ENCODE results near the gene HNRNPL.

Gene HNRNPL

DNA sequence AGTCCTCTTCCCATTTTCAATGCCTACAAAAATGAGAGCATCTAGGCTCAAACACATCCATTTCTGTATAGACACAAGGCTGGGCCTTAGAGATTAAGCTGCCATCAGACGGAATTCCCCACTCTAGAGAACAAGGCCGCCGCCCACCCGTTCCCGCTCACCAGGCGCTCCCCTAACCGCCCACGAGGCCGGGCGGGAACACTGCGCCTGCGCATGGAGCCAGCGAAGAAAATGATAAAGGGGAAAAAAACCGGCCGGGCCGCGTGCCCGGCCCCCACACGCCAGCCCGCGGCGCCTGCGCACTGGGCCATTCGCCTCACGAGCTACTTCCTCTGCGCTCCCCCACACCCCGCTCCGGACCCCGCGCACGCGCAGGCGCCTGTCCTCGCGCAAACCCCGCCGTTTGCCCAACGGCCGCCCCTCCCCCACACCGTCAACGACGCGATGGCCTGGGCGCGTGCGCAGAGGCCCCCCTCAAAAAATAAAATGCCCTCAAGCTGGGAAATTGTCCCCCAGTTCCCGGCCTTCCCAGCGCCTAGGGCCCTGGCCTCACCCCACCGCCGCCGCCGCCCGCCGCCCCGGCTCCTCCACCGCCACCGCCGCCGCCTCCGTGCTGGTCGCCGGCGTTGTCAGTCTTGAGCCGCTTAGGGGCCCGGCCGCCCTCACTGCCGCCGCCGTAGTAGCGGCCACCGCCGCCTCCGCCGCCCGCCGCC lies 483 bp downstream of the HNRNPL start:
- peak overlapping the region; percentile 58 for H3K4me3 ChIP-seq (ENCODE audit: low read length)
- peak; percentile 90 for DNase-seq (ENCODE audit: low read depth, low spot score)

DNA sequence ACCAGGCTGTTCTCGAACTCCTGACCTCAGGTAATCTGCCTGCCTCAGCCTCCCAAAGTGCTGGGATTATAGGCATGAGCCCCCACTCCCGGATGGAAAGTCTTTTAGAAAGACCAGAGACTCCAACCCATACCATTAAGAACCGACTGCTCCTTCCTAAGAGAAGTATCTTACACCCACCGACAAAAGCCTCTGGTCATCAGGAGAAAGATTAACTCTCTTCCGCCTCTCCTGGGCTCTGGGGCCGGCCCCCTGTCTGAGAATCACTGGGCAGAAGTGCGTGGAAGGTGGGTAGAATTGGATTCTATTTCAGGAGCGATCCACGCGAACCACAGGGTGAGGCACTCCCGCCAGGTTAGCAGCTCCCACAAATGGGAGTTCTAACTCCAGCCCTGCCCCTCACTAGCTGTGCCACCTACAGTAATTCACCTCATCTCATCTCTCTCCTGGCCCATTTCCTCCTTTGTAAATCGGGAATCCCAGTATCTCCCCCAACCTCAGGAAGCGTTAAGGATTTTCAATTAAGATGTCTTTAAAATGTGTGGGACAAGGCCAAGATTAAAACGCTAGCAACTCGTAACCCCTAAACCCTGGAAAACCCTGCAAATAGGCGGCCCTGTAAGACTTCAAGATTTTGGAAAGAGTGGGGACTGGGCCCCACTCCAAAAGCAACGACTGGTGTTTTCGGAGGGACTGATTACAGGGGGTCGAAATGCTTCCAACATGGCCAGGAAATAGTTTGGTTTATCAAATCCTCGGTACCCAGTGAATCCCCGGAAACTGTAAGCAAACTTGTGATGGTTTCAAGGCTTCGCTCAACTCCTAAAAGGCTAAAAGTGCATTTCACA lies 1.3 kb downstream of the HNRNPL start:
- DNase-seq (ENCODE audit: low read depth, low spot score), result no peak
- peak overlapping the region; percentile 58 for H3K4me3 ChIP-seq (ENCODE audit: low read length)

DNA sequence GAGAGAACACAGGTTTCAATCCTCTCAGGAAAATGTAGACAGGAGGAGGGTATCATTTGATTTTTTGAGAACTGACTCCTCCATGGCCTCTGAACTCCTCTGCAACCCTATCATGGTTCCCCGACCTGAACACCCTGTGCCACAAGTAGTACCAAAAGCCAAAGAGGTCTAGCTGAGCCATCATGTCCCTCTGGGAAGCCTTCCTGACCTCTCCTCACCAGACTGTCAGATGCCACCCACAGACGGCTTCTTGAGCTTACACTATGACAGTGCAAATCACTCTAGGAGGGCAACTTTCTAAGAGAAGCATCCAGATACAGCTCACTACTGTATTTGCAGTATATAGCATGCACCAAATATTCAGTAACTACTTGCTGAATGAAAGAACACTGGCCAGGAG lies 3.7 kb downstream of the HNRNPL start:
- DNase-seq (ENCODE audit: low read depth, low spot score), result no peak

DNA sequence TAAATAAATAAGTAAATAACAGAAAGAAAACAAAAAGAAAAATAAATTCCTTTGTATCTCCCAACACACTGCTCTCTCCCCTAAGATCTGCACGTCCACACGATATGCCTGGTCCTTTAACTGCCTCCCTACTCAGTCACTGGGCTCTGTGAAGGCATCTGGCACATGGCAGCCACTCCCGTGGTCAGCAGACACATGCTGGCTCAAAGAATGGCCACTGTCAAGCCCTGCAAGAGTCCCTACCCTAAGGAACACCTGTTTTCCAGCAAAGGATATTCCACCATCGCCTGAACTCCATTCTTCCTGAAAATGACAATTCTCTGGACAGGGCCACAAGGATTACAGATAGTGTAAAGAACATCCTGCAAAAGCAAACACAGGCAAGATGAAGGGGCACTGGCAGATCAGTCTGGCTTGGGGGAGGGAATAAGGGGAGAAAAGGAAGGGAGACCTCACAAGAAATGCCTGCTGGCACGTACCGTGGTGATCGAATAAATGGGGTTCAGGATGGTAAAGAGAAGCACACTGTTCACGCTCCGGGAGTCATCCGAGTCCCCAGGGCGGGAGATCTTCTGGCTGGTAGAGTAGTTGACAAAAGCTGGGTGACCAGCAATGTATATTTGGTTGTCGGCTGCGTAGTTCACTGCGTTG lies 4.3 kb downstream of the HNRNPL start:
- no peak overlapping the region for H3K4me3 ChIP-seq (ENCODE audit: low read length)
- DNase-seq (ENCODE audit: low read depth, low spot score), result no peak

More for the DNA sequence above, 3.7 kb downstream of the HNRNPL start:
- no peak overlapping the region for H3K4me3 ChIP-seq (ENCODE audit: low read length)

DNA sequence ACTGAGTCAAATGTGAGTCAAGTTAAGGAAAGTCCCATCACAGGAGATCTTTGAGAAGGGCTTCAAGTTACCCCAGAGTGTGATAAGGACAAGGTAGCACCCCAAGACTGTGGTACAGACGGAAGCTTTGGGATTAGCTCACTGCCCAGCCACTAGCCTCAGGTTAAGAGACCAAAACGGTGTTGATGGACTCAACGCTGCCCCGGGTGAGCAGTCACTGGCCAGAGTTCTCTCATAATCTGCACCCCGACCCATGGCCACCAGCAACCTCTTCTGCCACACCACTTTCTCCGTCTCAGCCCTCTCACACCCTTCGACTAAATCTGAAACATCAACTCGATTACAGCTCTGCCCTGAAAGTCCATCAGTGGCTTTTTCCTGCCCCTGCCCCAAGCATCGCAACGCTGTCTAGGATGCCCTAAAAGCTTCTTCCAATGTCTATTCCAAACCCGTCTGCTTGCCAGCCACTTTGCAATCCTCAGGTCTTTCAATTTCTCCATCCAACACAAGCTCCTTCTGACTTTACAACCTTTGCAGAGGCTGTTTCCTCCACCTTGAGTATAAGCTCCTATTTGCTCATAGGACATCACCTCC lies 5.6 kb downstream of the HNRNPL start:
- no peak for DNase-seq (ENCODE audit: low read depth, low spot score)
- H3K4me3 ChIP-seq (ENCODE audit: low read length), result no peak overlapping the region

DNA sequence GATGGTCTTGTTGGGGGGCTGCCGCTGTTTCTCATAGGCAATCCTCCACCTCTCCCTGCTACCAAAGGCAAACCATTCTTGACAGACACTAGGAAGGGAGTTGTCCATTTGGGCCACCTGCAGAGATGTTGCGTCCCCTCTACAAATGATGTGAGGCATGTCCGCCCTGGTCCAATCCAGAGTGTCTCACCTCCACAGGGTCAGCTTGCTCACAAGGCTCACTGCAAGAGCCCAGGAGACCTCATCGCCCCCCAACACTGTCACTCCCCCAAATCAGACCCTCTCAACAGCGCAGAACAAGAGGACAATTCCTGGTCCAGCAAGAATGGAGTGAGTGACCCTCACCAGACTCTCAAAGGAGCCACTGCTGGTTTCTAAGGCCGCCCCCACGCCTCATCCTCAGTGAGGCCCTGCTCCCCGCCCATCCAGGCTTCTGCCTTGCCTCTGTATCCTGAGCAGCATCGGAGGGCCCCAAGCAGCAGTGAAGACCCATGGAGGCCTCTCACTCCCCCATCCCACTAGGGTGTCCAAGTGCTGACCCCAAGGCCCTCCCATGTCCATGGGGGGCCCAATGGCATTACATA lies 6.5 kb downstream of the HNRNPL start:
- no peak for DNase-seq (ENCODE audit: low read depth, low spot score)
- no peak overlapping the region for H3K4me3 ChIP-seq (ENCODE audit: low read length)

DNA sequence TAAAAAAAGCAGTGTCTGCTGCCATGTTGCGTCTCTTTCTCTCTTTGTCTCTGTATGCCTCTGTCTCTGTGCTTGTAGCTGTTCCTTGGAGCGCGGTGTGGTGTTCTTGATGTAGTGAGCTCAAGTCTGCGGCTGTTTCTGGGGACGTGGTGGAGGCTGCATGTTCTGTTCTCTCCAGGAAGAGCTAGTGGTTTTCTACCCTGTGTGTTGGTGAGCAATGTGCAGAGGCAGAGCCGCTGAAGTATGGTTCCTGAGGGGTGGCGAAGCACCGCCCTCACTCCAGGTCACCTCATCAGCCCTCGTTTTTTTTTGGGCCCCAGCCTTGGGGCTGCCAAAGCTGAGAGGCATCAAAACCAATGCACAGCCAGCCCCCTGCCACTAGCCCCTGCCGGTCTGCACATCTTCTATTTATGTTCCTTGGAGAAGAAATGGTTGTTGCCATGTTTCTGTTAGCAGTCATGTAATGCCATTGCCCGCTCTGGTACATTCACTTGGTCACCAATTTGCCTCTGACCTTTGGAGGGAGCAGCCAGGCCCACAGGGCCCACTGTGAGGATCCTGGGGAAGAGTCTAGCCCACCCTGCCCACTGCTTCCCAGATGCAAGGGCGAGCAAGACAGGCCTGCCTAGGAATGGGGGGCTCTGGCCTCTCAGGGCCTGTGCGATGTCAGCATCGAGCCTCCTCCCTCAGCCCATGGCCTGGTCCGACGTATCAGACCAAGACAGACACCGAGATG lies 7.2 kb downstream of the HNRNPL start:
- no peak overlapping the region for H3K4me3 ChIP-seq (ENCODE audit: low read length)
- DNase-seq (ENCODE audit: low read depth, low spot score), result peak; percentile 89

DNA sequence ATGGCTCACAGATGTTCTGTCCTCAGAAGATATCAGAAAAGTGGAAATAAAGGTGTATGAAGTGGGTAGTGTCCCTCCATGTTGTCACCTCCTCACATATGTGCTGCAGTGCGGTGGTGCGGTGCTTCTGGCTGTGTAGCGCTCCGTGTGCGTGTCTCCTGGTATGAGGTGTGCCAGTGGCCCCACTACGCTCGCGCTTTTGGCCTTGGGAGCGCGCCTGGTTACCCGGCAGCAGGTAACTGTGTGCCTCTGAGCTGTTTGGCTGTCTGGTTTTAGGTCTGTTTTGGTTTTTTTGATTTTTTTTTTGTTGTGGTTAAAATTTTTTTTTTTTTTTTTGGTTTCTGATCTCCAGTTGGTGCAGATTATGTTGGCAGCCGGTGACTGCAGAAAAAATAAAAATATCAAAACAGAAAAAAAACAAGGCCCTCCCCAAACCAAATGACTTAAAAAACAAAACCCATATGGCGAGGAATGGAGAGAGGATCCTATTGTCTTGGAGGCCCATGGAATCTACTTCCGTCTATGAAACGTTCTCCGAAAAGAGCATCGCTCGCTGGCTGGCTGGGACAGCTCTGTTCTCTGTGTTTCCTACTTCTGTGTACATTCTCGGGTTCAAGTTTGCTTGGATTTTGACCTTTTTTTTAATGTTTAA lies 7.9 kb downstream of the HNRNPL start:
- no peak overlapping the region for H3K4me3 ChIP-seq (ENCODE audit: low read length)
- DNase-seq (ENCODE audit: low read depth, low spot score), result no peak

DNA sequence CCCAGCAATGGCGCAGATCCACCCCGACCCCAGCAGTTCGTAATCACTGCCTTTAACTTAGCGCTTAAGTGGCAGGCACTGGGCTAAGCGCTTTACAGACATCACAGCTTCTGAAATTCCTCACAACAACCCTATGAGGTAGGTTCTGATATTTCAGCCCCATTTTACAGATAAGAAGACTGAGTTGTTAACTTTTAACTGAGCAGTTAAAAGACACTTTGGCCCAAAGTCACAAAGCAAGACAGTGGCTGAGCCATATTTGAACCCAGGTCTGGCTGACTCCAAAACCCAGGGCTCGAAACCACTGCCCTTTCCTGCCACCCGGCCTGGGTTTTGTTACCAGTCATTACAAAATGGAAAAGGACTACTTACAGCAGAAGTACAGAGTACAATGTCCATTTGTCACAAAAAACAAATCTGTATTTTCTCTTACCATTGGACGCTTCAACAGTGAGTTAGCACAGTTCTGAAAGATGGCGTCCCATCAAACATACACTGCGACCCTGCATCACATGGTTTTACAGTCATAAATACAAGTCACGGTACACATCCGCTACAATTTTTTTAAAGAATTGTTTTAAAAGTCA lies 8.5 kb downstream of the HNRNPL start:
- DNase-seq (ENCODE audit: low read depth, low spot score), result no peak
- H3K4me3 ChIP-seq (ENCODE audit: low read length), result no peak overlapping the region

DNA sequence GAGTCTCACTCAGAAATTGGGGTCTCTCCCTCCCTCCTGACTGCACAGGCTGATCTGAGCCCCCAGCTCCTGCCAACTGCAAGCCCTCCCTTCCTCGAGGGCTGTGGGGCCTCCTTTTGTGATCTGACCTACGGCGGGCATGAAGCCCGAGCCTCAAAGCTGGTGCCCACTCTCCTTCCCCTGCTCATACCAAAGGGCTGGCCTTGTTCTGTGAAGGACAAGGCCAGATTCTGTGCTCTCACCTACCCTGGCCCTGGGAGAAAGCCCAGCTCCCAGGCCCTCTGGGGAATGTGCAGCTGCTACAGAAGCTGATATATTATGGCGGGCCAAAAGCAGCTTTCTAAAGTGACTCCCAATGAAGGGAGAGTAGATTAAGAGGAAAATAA lies 9.2 kb downstream of the HNRNPL start:
- DNase-seq (ENCODE audit: low read depth, low spot score), result no peak
- no peak overlapping the region for H3K4me3 ChIP-seq (ENCODE audit: low read length)

DNA sequence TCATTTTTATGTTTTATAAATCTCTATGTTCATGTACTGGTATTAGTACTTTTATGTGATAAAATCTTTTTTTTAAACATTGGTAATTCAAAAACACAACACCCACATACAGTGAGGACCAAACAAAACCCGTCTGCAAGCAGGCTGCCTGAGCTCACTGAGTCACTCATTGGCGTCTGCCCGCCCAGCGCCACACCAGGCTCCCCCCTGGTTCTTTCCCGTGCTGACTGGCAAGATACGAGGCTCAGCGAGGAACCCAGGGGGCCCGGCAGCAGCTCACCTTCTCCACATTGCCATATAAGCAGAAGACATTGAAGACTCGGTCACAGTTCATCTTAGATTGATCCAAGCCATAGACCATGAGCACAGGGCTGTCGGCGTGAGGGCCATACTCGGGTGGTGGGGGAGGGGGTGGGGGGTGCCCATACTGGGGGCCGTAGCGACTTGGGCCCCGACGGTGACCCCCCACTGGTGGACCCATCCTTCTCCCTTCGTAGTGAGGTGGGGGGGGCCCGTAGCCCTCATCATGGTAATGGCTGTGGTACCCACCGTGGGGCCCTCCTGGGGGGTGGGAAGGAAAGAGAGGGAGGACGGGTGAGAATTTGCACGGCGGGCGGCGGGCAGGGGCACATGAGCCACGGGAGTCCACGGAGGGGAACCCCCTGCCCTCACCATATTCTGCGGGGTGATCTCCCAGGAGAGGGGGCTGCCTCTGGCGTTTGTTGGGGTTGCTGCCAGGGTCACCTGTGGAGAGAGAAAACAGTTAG lies 9.8 kb downstream of the HNRNPL start:
- no peak overlapping the region for H3K4me3 ChIP-seq (ENCODE audit: low read length)
- no peak for DNase-seq (ENCODE audit: low read depth, low spot score)

DNA sequence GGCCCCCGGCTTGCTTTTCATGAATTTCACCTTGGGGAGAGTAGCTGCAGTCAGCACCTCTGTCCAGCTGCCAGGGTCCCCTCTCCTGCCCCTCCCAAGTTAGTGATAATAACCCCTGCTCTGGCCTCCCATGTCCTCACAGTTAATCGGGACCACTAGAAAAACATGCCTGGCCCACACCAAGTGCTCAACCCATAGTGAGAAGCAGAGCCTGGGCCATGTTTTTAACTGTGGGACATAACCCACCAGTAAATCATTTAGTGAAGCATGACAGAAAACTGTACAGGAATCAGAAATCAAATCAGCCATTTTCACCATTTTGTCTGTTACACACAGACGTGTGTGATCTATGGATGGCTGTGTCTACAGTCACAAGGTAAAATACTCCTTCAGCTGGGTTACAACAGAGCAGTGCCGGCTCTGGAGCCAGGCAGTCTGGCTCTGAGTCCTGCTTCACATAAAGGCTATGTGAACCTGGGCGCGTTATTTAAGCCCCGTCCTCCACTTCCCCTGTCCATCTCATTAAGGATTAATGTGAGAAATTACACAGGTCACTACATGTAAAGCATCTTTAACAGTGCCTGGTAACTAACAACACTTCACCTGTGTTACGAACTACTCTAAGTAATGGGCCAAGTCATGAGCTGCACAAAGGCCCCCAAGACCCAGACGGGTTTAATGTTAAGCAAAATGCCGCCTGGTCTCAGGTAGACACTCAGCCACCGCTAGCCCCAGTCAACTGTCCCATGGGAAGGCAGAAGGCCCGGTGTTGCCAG lies 10.6 kb downstream of the HNRNPL start:
- H3K4me3 ChIP-seq (ENCODE audit: low read length), result no peak overlapping the region
- DNase-seq (ENCODE audit: low read depth, low spot score), result no peak

DNA sequence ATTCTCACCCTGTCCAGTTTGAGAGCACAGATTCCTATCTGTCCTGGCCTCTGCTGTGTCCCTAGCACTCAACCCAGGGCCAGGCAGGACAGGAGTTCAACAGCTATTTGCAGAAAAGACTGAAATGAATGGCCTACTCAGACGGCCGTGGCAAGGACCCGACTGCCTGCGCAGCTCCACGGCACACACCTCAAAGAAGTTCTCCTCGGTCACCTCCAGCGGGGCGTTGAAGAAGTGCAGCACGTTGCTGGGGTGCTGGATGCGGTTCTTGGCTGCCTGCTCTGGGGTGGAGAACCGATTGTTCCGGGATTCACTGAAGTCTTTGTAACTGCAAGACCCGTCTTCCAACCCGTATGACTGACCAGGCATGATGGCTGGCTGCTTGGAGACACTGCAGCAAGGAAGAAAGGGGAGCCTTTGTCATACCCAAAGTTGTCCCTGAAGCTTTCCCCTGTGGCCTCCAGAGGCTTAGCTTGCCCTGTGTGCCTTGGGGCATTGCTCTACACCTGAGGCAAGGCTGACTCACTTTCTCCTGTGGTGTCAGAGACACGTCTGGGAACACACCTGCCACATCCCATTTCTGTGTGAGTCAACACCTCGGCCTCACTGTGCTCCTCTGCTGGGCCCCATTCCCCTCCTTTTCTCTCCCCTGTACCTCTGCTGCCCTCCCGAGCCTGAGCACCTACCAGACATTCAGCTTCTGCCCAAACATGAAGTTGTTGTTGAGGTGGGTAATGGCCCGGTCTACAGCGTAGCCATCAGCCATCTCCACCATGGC lies 11.4 kb downstream of the HNRNPL start:
- no peak overlapping the region for H3K4me3 ChIP-seq (ENCODE audit: low read length)
- no peak for DNase-seq (ENCODE audit: low read depth, low spot score)

DNA sequence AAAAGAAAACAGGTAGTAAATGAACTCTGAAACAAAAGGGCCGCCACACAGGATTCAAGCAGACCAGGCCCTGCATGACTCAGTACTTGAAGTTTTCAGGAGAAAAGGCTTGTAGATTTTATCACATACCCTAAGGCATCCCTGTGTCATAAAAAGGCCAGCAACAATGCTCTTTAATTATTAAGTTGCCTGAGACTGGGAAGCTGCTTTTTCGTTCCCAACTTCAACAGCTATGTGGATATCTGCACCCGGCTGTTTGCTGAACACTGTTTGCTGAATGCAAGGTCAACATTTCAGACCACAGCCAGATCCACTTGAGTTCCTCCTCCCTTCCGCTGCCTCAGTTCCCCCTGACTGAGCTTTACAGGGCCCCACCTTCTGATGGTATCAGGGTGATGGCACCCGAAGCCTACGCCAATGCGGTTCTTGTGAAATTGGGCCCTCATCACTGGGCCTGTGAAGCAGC lies 12.1 kb downstream of the HNRNPL start:
- DNase-seq (ENCODE audit: low read depth, low spot score), result no peak
- no peak overlapping the region for H3K4me3 ChIP-seq (ENCODE audit: low read length)

DNA sequence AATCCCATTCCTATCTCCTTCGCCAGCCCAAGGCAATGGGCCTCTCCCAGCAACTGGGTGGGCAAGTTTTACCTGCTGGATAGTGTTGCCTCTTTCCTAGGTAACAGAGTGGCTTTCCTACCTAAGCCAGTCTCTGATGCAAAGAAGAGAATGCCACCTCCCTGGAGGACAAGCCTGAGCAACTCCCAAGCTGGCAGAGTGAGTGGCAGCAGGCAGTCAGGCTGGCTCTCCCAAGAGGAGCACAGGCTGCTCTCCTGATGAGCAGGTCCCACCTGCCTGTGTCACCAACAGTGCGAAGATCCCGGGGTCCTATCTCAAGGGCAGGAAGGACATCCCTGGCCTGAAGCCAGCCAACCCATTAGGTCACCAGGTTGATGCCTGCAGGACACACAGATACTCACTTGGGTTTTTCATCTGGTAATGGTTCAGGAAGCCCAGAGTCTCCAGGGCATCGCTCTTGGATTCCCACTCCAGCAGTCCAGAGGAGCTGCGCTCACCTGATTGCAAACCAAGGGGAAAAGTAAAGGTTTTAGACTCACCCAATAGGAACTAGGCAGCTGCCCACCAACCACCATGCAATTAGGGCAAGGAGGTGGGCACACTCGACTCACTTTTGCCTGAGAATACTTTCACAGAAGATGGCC lies 12.7 kb downstream of the HNRNPL start:
- no peak for DNase-seq (ENCODE audit: low read depth, low spot score)
- H3K4me3 ChIP-seq (ENCODE audit: low read length), result no peak overlapping the region

Data from Jurkat, Clone E6-1 (cell line).